ENCODE data around the gene TBX21.
A peak's percentile ranks its signal among the peaks of the same experiment; 100 is the strongest.
"Not testable (repeated sequence)": the region's sequence is repeated elsewhere in the genome, so short reads cannot be mapped to it uniquely, and the experiment has no call there.

Gene TBX21

GRCh38 chr17:47733674-47734410 lies 806 bp downstream of the TBX21 start:
- DNase-seq, result no peak

GRCh38 chr17:47735139-47735464 lies 2.1 kb downstream of the TBX21 start:
- no peak for DNase-seq

GRCh38 chr17:47735536-47736011 lies 2.5 kb downstream of the TBX21 start:
- DNase-seq, result no peak

GRCh38 chr17:47736501-47737495 lies 3.8 kb downstream of the TBX21 start:
- DNase-seq, result no peak

DNA sequence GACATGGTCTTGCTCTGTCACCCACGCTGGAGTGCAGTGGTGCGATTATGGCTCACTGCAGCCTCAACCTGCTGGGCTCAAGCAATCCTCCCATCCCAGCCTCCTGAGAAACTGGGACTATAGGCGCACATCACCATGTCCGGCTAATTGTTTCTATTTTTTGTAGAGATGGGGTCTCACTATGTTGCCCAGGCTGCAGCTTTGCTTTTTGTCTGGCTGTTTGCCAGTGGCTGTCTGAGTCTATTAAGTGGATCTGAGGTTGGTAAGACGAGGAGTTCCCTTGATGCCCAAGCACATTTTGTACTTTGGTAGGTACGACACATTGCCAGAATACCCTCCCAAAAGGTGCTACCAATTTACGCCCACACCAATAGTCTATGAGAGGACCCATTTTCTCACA lies 5.1 kb downstream of the TBX21 start:
- DNase-seq, result no peak

DNA sequence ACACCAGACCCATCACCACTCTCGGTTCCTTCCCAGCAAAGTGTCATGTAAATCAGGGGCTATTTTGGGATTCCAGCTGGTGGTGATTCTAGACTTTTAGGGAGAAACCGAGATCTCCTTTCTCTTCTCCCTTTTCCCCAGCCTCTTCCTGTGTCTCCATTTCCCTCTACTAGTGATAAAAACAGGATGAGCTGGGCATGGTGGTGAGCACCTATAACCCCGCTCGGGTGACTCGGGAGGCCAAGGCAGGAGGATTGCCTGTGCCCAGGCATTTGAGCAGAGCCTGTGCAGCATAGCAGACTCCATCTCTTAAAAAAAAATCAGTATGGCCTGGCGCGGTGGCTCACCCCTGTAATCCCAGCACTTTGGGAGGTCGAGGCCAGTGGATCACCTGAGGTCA lies 6.1 kb downstream of the TBX21 start:
- DNase-seq, result no peak

GRCh38 chr17:47739945-47740344 lies 6.9 kb downstream of the TBX21 start:
- not testable (repeated sequence) for DNase-seq

DNA sequence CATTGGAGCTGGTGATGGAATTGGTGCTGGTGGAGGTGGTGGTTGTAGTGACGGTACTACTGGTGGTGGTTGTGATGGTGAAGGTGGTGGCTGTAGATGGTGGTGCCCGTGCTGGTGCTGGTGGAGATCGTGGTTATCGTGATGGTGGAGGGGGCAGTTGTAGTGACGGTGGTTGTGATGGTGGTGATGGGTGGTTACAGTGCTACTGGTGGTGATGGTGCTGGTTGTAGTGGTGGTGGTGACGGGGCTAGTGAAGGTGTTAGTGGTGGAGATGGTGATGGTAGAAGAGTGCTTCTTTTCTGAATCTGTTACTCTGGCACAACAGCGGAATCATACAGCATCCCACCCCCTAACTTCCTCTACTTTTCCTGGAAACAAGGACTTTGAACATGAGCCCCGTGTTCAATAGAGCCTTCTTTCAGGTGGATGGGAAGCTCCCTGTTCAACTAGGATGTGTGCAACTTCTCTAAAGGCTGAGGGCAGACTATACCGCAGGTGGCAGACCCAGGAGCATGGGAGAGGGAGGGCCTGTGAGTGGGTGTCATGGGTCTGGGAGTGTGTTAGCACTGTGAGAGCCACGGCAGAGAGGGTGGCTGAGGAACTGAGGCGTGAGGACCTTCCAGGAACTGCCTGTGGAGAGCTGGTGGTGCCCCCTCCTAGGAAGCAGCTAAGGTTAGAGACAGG lies 8.2 kb downstream of the TBX21 start:
- no peak for DNase-seq

- no peak for DNase-seq
Measured at GRCh38 chr17:47741793-47742145, 8.7 kb downstream of the TBX21 start.

DNA sequence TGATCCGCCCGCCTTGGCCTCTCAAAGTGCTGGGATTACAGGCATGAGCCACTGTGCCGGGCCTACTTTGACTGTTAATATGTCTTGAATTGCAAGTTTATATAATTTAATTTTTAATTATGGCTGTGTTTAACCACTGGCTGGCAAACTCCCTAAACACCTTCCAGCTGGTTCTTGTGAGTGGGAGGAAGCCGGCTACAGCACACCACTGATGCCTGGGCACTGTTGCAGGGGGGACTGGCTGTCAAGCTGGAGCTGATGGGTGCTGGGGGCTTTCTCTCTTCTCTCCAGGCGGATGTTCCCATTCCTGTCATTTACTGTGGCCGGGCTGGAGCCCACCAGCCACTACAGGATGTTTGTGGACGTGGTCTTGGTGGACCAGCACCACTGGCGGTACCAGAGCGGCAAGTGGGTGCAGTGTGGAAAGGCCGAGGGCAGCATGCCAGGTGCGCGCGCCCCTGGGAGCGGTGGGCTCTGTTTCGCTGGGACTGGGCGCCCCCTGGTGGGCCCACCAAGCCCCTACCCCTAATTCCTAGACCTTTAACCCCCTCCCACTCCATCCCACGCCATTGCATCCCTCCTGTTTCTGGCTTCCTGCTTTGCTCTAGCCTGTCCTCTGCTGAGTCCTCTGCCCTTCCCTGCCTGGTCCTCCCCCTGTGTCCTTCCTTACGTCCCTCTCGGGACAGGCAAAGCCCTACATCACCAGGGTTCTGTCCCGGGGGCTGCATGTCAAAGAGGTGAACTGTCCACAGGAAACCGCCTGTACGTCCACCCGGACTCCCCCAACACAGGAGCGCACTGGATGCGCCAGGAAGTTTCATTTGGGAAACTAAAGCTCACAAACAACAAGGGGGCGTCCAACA lies 9.5 kb downstream of the TBX21 start:
- DNase-seq, result peak; percentile 35

DNA sequence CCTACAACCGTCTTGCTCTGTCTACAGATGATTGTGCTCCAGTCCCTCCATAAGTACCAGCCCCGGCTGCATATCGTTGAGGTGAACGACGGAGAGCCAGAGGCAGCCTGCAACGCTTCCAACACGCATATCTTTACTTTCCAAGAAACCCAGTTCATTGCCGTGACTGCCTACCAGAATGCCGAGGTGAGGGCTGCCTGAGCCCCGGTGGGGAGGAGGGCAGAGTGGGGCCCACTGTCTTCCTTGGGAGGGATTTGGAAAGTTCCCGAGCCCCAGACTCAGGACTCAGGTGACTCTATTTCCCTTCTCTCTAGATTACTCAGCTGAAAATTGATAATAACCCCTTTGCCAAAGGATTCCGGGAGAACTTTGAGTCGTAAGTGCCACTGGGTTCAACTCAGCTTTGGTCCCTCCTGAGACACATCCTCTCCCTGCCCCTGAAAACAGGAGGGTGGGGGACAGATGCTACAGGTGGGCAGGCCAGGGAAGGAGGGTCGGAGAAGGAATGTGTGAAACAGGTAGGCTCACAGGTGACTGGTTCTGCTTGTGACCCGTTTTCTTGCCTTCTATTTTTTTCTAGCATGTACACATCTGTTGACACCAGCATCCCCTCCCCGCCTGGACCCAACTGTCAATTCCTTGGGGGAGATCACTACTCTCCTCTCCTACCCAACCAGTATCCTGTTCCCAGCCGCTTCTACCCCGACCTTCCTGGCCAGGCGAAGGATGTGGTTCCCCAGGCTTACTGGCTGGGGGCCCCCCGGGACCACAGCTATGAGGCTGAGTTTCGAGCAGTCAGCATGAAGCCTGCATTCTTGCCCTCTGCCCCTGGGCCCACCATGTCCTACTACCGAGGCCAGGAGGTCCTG lies 11.4 kb downstream of the TBX21 start:
- DNase-seq, result no peak

DNA sequence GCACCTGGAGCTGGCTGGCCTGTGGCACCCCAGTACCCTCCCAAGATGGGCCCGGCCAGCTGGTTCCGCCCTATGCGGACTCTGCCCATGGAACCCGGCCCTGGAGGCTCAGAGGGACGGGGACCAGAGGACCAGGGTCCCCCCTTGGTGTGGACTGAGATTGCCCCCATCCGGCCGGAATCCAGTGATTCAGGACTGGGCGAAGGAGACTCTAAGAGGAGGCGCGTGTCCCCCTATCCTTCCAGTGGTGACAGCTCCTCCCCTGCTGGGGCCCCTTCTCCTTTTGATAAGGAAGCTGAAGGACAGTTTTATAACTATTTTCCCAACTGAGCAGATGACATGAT lies 12.0 kb downstream of the TBX21 start:
- DNase-seq, result no peak

- DNase-seq, result no peak
Measured at GRCh38 chr17:47751471-47751870, 18.4 kb downstream of the TBX21 start.

- no peak for DNase-seq
Measured at GRCh38 chr17:47757386-47757785, 24.4 kb downstream of the TBX21 start.

DNA sequence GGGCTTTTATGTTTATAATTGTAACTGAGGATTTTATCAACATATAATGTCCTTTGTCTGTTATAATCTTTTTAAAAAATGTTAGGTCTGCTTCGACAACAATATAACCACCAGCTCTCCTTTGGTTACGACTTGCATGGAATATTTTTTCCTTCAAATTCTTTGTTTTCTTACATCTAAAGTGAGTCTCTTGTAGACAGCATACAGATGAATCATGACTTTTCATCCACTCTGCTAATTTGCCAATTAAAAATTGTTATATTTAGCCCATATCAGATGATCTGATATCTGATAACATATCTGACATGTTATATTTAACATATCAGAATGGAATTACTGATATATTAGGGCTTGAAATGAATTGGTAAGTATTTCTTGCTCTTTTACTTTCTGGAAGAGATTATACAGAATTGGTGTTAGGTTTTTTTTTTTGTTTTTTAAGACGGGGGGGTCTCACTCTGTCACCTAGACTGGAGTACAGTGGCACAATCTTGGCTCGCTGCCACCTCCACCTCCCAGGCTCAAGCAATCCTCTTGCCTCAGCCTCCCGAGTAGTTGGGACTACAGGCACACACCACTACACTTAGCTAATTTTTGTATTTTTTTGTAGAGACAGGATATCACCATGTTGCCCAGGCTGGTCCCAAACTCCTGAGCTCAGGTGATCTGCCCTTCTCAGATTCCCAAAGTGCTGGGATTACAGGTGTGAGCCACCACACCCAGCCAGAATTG lies 27.5 kb downstream of the TBX21 start:
- no peak for DNase-seq

GRCh38 chr17:47762728-47763127 lies 29.7 kb downstream of the TBX21 start:
- no peak for DNase-seq

DNA sequence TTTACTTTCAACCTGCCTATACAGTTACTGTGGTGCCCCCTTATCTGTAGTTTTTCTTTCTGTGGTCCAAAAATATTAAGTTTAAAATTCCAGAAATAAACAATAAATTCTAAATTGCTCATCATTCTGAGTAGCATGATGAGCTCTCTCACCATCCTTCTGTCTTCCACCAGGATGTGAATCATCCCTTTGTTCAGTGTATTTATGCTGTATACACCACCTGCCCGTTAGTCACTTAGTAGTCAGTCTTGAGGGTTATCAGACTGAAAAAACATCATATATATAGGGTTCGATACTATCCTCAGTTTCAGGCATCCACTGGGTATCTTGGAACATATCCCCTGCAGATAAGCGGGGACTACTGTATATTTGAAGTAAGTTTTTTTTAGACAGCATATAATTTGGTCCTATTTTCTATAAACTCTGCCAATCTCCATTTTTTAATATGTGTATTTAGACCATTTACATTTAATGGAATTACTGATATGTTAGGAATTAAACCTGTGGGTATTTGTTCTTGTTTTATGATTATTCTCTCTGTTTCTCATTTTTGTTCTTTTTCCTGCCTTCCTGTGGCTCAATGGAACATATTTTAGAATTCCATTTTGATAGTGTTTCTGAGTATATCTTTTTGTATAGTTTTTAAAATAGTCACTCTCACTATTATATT lies 31.0 kb downstream of the TBX21 start:
- no peak for DNase-seq

- not testable (repeated sequence) for DNase-seq
Measured at GRCh38 chr17:47773649-47774048, 40.6 kb downstream of the TBX21 start.

DNA sequence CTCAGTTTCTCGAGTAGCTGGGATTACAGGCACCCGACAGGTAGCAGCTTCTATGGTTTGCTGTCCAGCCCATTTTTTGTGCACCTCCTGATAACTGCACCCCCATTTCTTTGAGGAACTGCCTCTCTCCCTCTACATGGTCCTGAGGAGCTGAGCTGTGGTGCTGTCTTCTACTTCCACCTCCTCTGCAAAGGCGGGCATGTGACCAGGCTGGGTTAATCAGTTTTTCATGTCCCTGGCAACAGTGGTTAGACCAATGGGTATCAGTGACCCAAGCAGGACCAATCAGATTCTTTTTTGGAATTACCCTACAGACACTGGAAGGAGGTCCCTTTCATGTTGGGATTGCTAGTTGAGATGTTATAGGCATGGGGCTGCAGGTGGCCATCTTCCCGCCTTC lies 41.3 kb downstream of the TBX21 start:
- no peak for DNase-seq

DNA sequence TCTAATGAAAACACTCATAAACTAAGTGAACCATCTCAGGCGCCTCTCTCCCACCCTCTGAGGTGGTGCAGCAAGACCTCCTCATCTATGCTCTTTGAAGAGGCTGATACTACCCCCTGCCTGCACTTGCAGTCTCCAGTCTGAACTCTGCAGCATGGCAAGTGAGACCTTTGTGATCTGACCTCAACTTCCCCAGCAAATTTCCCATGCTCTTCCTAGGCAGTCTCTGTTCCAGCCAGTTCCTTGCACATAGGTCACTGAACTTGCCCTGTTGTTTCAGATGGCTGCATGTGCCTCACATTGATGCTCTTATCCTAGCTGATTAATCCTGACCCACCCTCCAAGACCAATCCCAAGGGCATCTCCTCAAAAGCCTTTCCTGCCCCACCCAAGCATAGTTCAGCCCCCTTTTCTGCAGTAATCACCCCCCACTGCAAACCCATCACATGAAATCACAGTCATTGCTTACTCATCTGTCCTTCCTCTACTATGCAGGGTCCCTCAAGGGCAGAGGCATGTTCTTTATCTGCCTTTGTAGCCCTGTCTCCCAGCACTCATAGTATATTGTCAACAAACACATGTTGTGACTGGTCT lies 42.0 kb downstream of the TBX21 start:
- DNase-seq, result no peak
